ENCODE data around the gene CPEB1. TPM values are rescaled to one million over a fixed set of nuclear protein-coding genes. Genes with fewer than 3 reads are reported as not detected.

CPEB1 gene
- total RNA-seq, 1 donor from 2014 or later = under 0.01 TPM

DNA sequence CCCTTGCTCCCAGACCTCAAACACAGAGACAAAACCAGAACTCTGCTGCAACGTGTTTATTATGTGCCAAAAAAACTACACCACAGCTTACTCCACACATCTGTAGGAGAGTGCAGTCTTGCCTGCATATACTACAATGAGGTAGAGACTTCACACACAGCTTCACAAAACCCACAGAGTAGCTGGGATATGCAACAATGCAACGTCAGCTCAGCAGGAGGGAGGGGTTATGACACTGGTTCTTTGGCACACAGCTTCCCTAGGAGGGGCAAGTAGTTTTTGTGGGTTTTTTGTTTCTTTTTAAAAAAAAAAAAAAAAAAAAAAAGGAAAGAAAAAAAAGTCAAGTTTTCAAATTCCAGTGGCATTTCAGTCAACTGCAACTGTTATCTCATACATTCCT, 104.0 kb downstream of the CPEB1 start:
- FAIRE-seq = no peak
- no peak for TF ChIP-seq CTCF (IDR thresholded peaks at IDR 0.05; ENCODE audit: insufficient read depth, low read length, severe bottlenecking)
- H3K4me3 ChIP-seq (ENCODE audit: low read depth, low read length) = no peak overlapping the region

GRCh38 chr15:82540984-82541431, 106.2 kb downstream of the CPEB1 start:
- FAIRE-seq (no peak), DNase-seq (ENCODE audit: low read depth) (peak; percentile 40)
- Histone ChIP-seq H3K27me3 (ENCODE audit: control insufficient read depth, insufficient read depth, low read length) (peaks cover 3% of the 10 kb centered on the region), H3K36me3 (ENCODE audit: control insufficient read depth, insufficient read depth, low read length) (peaks cover 23% of the 10 kb centered on the region), H3K4me3 (ENCODE audit: low read depth, low read length) (peak overlapping the region; percentile 89)
- no peak for TF ChIP-seq CTCF (IDR thresholded peaks at IDR 0.05; ENCODE audit: insufficient read depth, low read length, severe bottlenecking)

More for the DNA sequence above, 104.0 kb downstream of the CPEB1 start:
- peaks cover 10% of the 10 kb centered on the region for H3K36me3 ChIP-seq (ENCODE audit: control insufficient read depth, insufficient read depth, low read length)
- DNase-seq (ENCODE audit: low read depth) = no peak
- H3K27me3 ChIP-seq (ENCODE audit: control insufficient read depth, insufficient read depth, low read length) = peaks cover 3% of the 10 kb centered on the region

DNA sequence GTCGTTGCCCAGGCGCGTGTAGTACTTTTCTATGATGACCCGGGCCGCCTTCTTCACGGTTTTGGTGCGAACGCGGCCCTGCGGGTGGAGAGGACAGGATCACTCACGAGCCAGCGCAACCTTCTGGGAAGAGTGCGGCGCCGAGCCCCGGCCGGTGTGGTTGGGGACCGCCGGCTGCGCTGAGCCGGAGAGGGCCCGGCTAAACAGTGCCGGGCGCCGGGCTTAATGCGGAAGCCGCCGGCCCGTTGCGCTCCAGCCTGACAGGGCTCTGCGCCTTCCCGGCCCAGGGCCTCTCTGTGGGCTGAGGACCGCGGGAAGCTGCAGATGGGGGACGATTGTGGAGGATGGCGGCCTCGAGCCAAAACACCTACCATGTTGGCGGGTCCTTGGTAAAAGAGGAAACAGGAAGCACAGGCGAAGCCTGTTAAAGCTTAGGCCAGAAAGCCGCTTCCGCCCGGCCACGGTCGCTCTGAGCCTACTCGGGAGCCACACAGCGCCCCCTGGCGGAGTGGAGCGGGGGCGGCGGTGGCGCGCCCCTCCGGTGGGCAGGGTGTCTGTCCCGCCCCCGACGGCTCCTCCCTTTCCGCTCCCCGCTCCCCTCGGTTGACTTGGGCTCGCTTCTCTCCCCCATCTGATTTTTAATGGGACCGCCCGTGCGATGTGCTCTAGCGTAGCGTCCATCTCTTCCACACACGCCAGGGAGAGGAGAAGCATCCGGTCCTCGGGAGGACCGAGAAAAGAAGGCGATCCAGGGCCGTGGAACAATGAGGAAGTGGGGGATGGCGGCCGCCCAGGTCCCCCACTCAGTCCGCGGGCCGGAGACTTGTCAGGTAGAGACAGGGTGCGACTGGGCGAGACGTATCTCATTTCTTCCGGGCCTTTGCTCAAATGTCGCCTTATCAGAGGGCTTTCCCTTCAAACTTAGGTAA, 106.8 kb downstream of the CPEB1 start, which contains the start of gene RPS17:
Gene RPS17 (minus strand): TSS at position 403 of the 929 bp plus-strand sequence. CDS start 29 bp downstream, at position 374.
- TF ChIP-seq CTCF (IDR thresholded peaks at IDR 0.05; ENCODE audit: insufficient read depth, low read length, severe bottlenecking) = peak; percentile 100
- Histone ChIP-seq H3K27me3 (ENCODE audit: control insufficient read depth, insufficient read depth, low read length) (peaks cover 3% of the 10 kb centered on the region), H3K4me3 (ENCODE audit: low read depth, low read length) (peak within 1 kb of the TSS; percentile 89), H3K36me3 (ENCODE audit: control insufficient read depth, insufficient read depth, low read length) (peaks cover 26% of the 10 kb centered on the region)
- FAIRE-seq (no peak), DNase-seq (ENCODE audit: low read depth) (peak; percentile 82)

- DNase-seq (ENCODE audit: low read depth) (no peak), FAIRE-seq (no peak)
- peaks cover 2% of the 10 kb centered on the region for H3K27me3 ChIP-seq (ENCODE audit: control insufficient read depth, insufficient read depth, low read length)
- H3K36me3 ChIP-seq (ENCODE audit: control insufficient read depth, insufficient read depth, low read length) = peaks cover 26% of the 10 kb centered on the region
- no peak for TF ChIP-seq CTCF (IDR thresholded peaks at IDR 0.05; ENCODE audit: insufficient read depth, low read length, severe bottlenecking)
- peak overlapping the region; percentile 89 for H3K4me3 ChIP-seq (ENCODE audit: low read depth, low read length)
Observed at GRCh38 chr15:82539691-82540054, 107.5 kb downstream of the CPEB1 start.

DNA sequence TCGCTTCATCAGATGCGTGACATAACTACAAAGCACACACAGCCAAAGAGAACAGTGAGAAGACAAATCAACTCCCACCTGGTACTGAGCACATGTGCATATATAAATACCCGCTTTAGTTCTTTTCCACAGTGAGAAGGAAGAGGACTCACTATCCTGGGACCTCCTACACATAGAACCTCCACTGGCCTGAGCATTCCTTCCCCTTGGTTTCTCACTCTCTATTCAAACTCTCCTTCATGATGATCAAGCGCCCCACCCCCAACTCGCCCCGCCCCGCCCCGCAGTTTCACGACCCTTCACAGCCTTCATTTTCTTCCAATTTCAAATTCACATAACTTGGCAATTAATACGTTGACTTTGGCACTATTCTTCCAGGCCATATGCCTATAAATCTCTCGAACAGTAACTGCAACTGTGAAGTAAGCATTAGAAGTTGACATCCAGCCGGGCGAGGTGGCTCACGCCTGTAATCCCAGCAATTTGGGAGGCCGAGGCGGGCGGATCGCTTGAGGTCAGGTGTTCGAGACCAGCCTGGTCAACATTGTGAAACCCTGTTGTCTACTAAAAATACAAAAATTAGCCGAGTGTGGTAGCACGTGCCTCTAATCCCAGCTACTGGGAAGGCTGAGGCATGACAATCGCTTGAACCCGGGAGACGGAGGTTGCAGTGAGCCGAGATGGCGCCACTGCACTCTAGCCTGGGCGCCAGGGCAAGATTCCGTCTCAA, 108.0 kb downstream of the CPEB1 start:
- peak overlapping the region; percentile 89 for H3K4me3 ChIP-seq (ENCODE audit: low read depth, low read length)
- no peak for TF ChIP-seq CTCF (IDR thresholded peaks at IDR 0.05; ENCODE audit: insufficient read depth, low read length, severe bottlenecking)
- DNase-seq (ENCODE audit: low read depth) (no peak), FAIRE-seq (no peak)
- H3K27me3 ChIP-seq (ENCODE audit: control insufficient read depth, insufficient read depth, low read length) = no peaks in the 10 kb centered on the region
- H3K36me3 ChIP-seq (ENCODE audit: control insufficient read depth, insufficient read depth, low read length) = peaks cover 26% of the 10 kb centered on the region
